PFSK-1 (cell line): ENCODE results near the gene CLIP1.

Source experiments
- FOXP2 ChIP-seq: optimal IDR thresholded peaks from 2 replicates; pipeline ENCODE3; 2011; ENCODE audit warnings: borderline replicate concordance, control low read depth, inconsistent platforms; ENCODE audit not compliant: insufficient read depth; ENCODE audit errors: extremely low read length, extremely low read depth
- POLR2AphosphoS5 ChIP-seq: IDR thresholded peaks from 2 replicates; pipeline ENCODE4 v1.6.1; 2012; ENCODE audit warnings: low read depth, mild to moderate bottlenecking, control low read depth, low read length, moderate library complexity
- REST ChIP-seq, 2 experiments: IDR thresholded peaks; 2 replicates each; pipeline versions ENCODE4 v1.6.1 to v1.8.0; 2011 to 2012; ENCODE audit warnings: low read depth in 2 of 2, low read length in 2 of 2, control low read depth in 1 of 2, inconsistent platforms in 1 of 2, mild to moderate bottlenecking in 1 of 2, moderate library complexity in 1 of 2; ENCODE audit not compliant: insufficient read depth in 1 of 2
- SIN3A ChIP-seq: IDR thresholded peaks from 2 replicates; pipeline ENCODE4 v1.6.1; 2012; ENCODE audit warnings: mild to moderate bottlenecking, low read length, moderate library complexity, borderline replicate concordance; ENCODE audit not compliant: insufficient read depth
- TAF1 ChIP-seq: IDR thresholded peaks from 2 replicates; pipeline ENCODE4 v1.6.1; 2012; ENCODE audit warnings: low read length, control low read depth, borderline replicate concordance; ENCODE audit not compliant: insufficient read depth

The CLIP1 gene

GRCh38 chr12:122230798-122231197, 191.7 kb downstream of the CLIP1 start:
- TF ChIP-seq SIN3A = no peak
- no peak for TF ChIP-seq TAF1
- TF ChIP-seq FOXP2 = no peak

GRCh38 chr12:122228092-122228491, 194.4 kb downstream of the CLIP1 start:
- TF ChIP-seq REST (IDR thresholded peaks at IDR 0.05; ENCODE audit: insufficient read depth in 1 of 2, low read depth in 2 of 2, low read length in 2 of 2) = peak in 1 of 2 experiments; percentile 58; a peak in 1 of 4 replicates
- TF ChIP-seq SIN3A = 0 out of 2 replicates have a peak, but pooled peaks have one; percentile 10
- TF ChIP-seq POLR2AphosphoS5 = 0 out of 2 replicates have a peak, but pooled peaks have one; percentile 22
- no peak for TF ChIP-seq TAF1
- no peak for TF ChIP-seq FOXP2

- no peak for TF ChIP-seq FOXP2
- TF ChIP-seq TAF1 = no peak
- TF ChIP-seq SIN3A = no peak
- no peak for TF ChIP-seq REST (IDR thresholded peaks at IDR 0.05; ENCODE audit: insufficient read depth in 1 of 2, low read depth in 2 of 2, low read length in 2 of 2)
- no peak for TF ChIP-seq POLR2AphosphoS5
Observed at GRCh38 chr12:122227341-122227740, 195.1 kb downstream of the CLIP1 start.

GRCh38 chr12:122226366-122227125, 195.9 kb downstream of the CLIP1 start:
- TF ChIP-seq SIN3A (peak; percentile 84; the same call in 1 of the 2 replicates), POLR2AphosphoS5 (no peak), REST (IDR thresholded peaks at IDR 0.05; ENCODE audit: insufficient read depth in 1 of 2, low read depth in 2 of 2, low read length in 2 of 2) (peak; percentile 86 to 92), TAF1 (no peak), FOXP2 (no peak)

GRCh38 chr12:122225683-122226365, 196.6 kb downstream of the CLIP1 start, which contains the start of gene DIABLO:
DIABLO (minus strand) TSS chr12:122226052; CDS start chr12:122226014, 38 bp downstream.
- TF ChIP-seq TAF1 = peak; percentile 96
- no peak for TF ChIP-seq SIN3A
- peak; percentile 91 for TF ChIP-seq FOXP2
- peak; percentile 89 for TF ChIP-seq POLR2AphosphoS5
- peak in 1 of 2 experiments; percentile 57; a peak in 1 of 4 replicates for TF ChIP-seq REST (IDR thresholded peaks at IDR 0.05; ENCODE audit: insufficient read depth in 1 of 2, low read depth in 2 of 2, low read length in 2 of 2)
